GM18870 (cell line): ENCODE results near the gene OR4X1.
A peak's percentile ranks its signal among the peaks of the same experiment; 100 is the strongest.
"Not testable (repeated sequence)": the region's sequence is repeated elsewhere in the genome, so short reads cannot be mapped to it uniquely, and the experiment has no call there.

ENCODE experiments used
- ATAC-seq: cut with Tn5 transposase; IDR thresholded peaks from one replicate; pipeline ENCODE4 v1.9.1; 2021; ENCODE audit warnings: moderate library complexity; ENCODE audit not compliant: unreplicated experiment

The OR4X1 gene

GRCh38 chr11:48263423-48263911, at the start of gene OR4X1:
TSS of gene OR4X1 (plus strand) at chr11:48263861. CDS start at chr11:48263861, 0 bp downstream.
- ATAC-seq, result no peak

GRCh38 chr11:48216510-48216909, 47.2 kb upstream of the OR4X1 start, which contains the start of gene OR4B1:
TSS of gene OR4B1 (plus strand) at chr11:48216810. CDS start at chr11:48216810, 0 bp downstream.
- no peak for ATAC-seq

- no peak for ATAC-seq
Measured at GRCh38 chr11:48228761-48229160, 34.9 kb upstream of the OR4X1 start.

GRCh38 chr11:48230057-48230456, 33.6 kb upstream of the OR4X1 start:
- ATAC-seq, result not testable (repeated sequence)

GRCh38 chr11:48237727-48238126, 25.9 kb upstream of the OR4X1 start:
- ATAC-seq, result no peak

- ATAC-seq, result no peak
Measured at GRCh38 chr11:48242501-48242900, 21.2 kb upstream of the OR4X1 start.

GRCh38 chr11:48244804-48245203, 18.9 kb upstream of the OR4X1 start, which contains the start of gene OR4X2:
TSS of gene OR4X2 (plus strand) at chr11:48245104. CDS start at chr11:48245104, 0 bp downstream.
- ATAC-seq, result no peak

GRCh38 chr11:48248902-48249301, 14.8 kb upstream of the OR4X1 start:
- ATAC-seq, result no peak

- ATAC-seq, result no peak
Measured at GRCh38 chr11:48261600-48261999, 2.1 kb upstream of the OR4X1 start.

- ATAC-seq, result no peak
Measured at GRCh38 chr11:48270621-48271020, 7.0 kb downstream of the OR4X1 start.

- no peak for ATAC-seq
Measured at GRCh38 chr11:48272606-48273005, 8.9 kb downstream of the OR4X1 start.

- no peak for ATAC-seq
Measured at GRCh38 chr11:48305923-48306322, 42.3 kb downstream of the OR4X1 start, which contains the start of gene OR4S1. TSS of gene OR4S1 (plus strand) at chr11:48306223. CDS start at chr11:48306223, 0 bp downstream.

- peak; percentile 92 for ATAC-seq
Measured at GRCh38 chr11:48307760-48308386, 44.2 kb downstream of the OR4X1 start.

- not testable (repeated sequence) for ATAC-seq
Measured at GRCh38 chr11:48313590-48313989, 49.9 kb downstream of the OR4X1 start.
